ENCODE data around the gene LRRK1.

Gene LRRK1

GRCh38 chr15:100918690-100919480 is at the start of gene LRRK1:
LRRK1 (plus strand) TSS chr15:100919357; CDS start chr15:100924633, 5,276 bp downstream.
- DNase-seq: peak; percentile 32

- DNase-seq: peak; percentile 20
Measured at GRCh38 chr15:100873029-100873677, 46.0 kb upstream of the LRRK1 start.

GRCh38 chr15:100875495-100875894 is 43.7 kb upstream of the LRRK1 start:
- DNase-seq: no peak

- no peak for DNase-seq
Measured at GRCh38 chr15:100875976-100876375, 43.2 kb upstream of the LRRK1 start.

GRCh38 chr15:100877551-100877950 is 41.6 kb upstream of the LRRK1 start:
- no peak for DNase-seq

GRCh38 chr15:100878130-100878529 is 41.0 kb upstream of the LRRK1 start:
- DNase-seq: no peak

- DNase-seq: no peak
Measured at GRCh38 chr15:100878648-100879047, 40.5 kb upstream of the LRRK1 start.

- DNase-seq: no peak
Measured at GRCh38 chr15:100879061-100879463, 40.1 kb upstream of the LRRK1 start.

GRCh38 chr15:100879464-100880138 is 39.6 kb upstream of the LRRK1 start, which contains the start of gene ALDH1A3:
ALDH1A3 (plus strand) TSS chr15:100879831; CDS start chr15:100879908, 77 bp downstream.
- DNase-seq: peak; percentile 17

GRCh38 chr15:100880139-100880896 is 38.8 kb upstream of the LRRK1 start:
- DNase-seq: no peak

GRCh38 chr15:100880897-100881242 is 38.3 kb upstream of the LRRK1 start:
- no peak for DNase-seq

GRCh38 chr15:100881573-100882336 is 37.4 kb upstream of the LRRK1 start:
- DNase-seq: no peak

GRCh38 chr15:100885116-100885515 is 34.0 kb upstream of the LRRK1 start:
- no peak for DNase-seq

GRCh38 chr15:100885811-100886210 is 33.3 kb upstream of the LRRK1 start:
- DNase-seq: no peak

GRCh38 chr15:100887211-100887913 is 31.8 kb upstream of the LRRK1 start:
- DNase-seq: no peak

- no peak for DNase-seq
Measured at GRCh38 chr15:100889385-100890050, 29.6 kb upstream of the LRRK1 start.

GRCh38 chr15:100890051-100890720 is 29.0 kb upstream of the LRRK1 start:
- DNase-seq: no peak

GRCh38 chr15:100890850-100891249 is 28.3 kb upstream of the LRRK1 start:
- no peak for DNase-seq

GRCh38 chr15:100891307-100892012 is 27.7 kb upstream of the LRRK1 start:
- DNase-seq: no peak

- DNase-seq: no peak
Measured at GRCh38 chr15:100892013-100892355, 27.2 kb upstream of the LRRK1 start.
